Nephron (organoid): ENCODE results near the gene THSD4.

Source experiments
- H3K27ac Mint-ChIP-seq, 3 experiments: 2 replicates each; pipeline ENCODE4 v1.8.0; 2020; ENCODE audit warnings: mixed read lengths in 3 of 3, mild to moderate bottlenecking in 2 of 3, moderate library complexity in 1 of 3
- H3K27me3 Mint-ChIP-seq: 2 replicates; pipeline ENCODE4 v1.8.0; 2021; ENCODE audit warnings: low read depth, mild to moderate bottlenecking, moderate library complexity, mixed read lengths
- H3K36me3 Mint-ChIP-seq: 2 replicates; pipeline ENCODE4 v1.8.0; 2020; ENCODE audit warnings: low read depth, mixed read lengths
- H3K4me1 Mint-ChIP-seq: 2 replicates; pipeline ENCODE4 v1.8.0; 2020; ENCODE audit warnings: mixed read lengths
- H3K4me3 Mint-ChIP-seq, 3 experiments: 2 replicates each; pipeline ENCODE4 v1.8.0; 2020; ENCODE audit warnings: mild to moderate bottlenecking in 3 of 3, mixed read lengths in 3 of 3, moderate library complexity in 2 of 3
- H3K9me3 Mint-ChIP-seq: 2 replicates; pipeline ENCODE4 v1.8.0; 2020; ENCODE audit warnings: mixed read lengths
- CTCF ChIP-seq, 3 experiments: fragments of 200-600 bp; sonication (generic); IDR thresholded peaks; one replicate each; pipeline ENCODE4 v1.5.0; 2021; ENCODE audit warnings: antibody characterized with exemption in 3 of 3; ENCODE audit not compliant: unreplicated experiment in 3 of 3

The THSD4 gene

GRCh38 chr15:71776304-71776703 lies 661.0 kb downstream of the THSD4 start:
- Mint-ChIP-seq H3K27ac (no peak overlapping the region), H3K36me3 (peaks cover 6% of the 10 kb centered on the region), H3K4me1 (peaks cover 15% of the 10 kb centered on the region), H3K9me3 (peaks cover 5% of the 10 kb centered on the region), H3K27me3 (no peaks in the 10 kb centered on the region), H3K4me3 (no peak overlapping the region)
- TF ChIP-seq CTCF (IDR thresholded peaks at IDR 0.05; ENCODE audit: unreplicated experiment in 3 of 3): no peak

GRCh38 chr15:71777216-71777943 lies 662.1 kb downstream of the THSD4 start:
- Mint-ChIP-seq H3K36me3 (no peaks in the 10 kb centered on the region), H3K9me3 (no peaks in the 10 kb centered on the region), H3K27ac (no peak overlapping the region), H3K4me3 (no peak overlapping the region), H3K4me1 (peaks cover 15% of the 10 kb centered on the region), H3K27me3 (no peaks in the 10 kb centered on the region)
- TF ChIP-seq CTCF (IDR thresholded peaks at IDR 0.05; ENCODE audit: unreplicated experiment in 3 of 3): no peak

- Mint-ChIP-seq H3K9me3 (no peaks in the 10 kb centered on the region), H3K27me3 (peaks cover 4% of the 10 kb centered on the region), H3K27ac (peak overlapping the region in 1 of 3 experiments; percentile 23), H3K4me3 (no peak overlapping the region), H3K4me1 (peaks cover 29% of the 10 kb centered on the region), H3K36me3 (no peaks in the 10 kb centered on the region)
- TF ChIP-seq CTCF (IDR thresholded peaks at IDR 0.05; ENCODE audit: unreplicated experiment in 3 of 3): no peak
These were observed 664.0 kb downstream of the THSD4 start for GRCh38 chr15:71779073-71779797.

- peak; percentile 75 to 80 (median 75) for TF ChIP-seq CTCF (IDR thresholded peaks at IDR 0.05; ENCODE audit: unreplicated experiment in 3 of 3)
- Mint-ChIP-seq H3K27me3 (peaks cover 4% of the 10 kb centered on the region), H3K27ac (peak overlapping the region; percentile 53 to 71 (median 70)), H3K36me3 (no peaks in the 10 kb centered on the region), H3K9me3 (no peaks in the 10 kb centered on the region), H3K4me1 (peaks cover 29% of the 10 kb centered on the region), H3K4me3 (no peak overlapping the region)
These were observed 665.1 kb downstream of the THSD4 start for GRCh38 chr15:71780115-71780976.

GRCh38 chr15:71781179-71781964 lies 666.1 kb downstream of the THSD4 start:
- no peak for TF ChIP-seq CTCF (IDR thresholded peaks at IDR 0.05; ENCODE audit: unreplicated experiment in 3 of 3)
- Mint-ChIP-seq H3K4me3 (no peak overlapping the region), H3K27me3 (peaks cover 4% of the 10 kb centered on the region), H3K27ac (no peak overlapping the region), H3K9me3 (no peaks in the 10 kb centered on the region), H3K4me1 (peaks cover 29% of the 10 kb centered on the region), H3K36me3 (no peaks in the 10 kb centered on the region)
